ENCODE results near the gene BIN1.

The BIN1 gene

GRCh38 chr2:127097841-127098651, 8.9 kb downstream of the BIN1 start:
- TF ChIP-seq FOXP2 (optimal IDR thresholded peaks at IDR 0.05; ENCODE audit: control extremely low read depth, extremely low read length, insufficient read depth) (no peak), EZH2 (IDR thresholded peaks at IDR 0.05) (no peak), POLR2AphosphoS5 (IDR thresholded peaks at IDR 0.05; ENCODE audit: borderline replicate concordance, low read depth, low read length) (no peak)
- Histone ChIP-seq H3K36me3 (ENCODE audit: insufficient read depth, low read length) (no peaks in the 10 kb centered on the region), H3K9ac (ENCODE audit: insufficient read length) (no peak overlapping the region), H3K4me3 (no peak overlapping the region), H3K27ac (no peak overlapping the region), H3K9me3 (ENCODE audit: low read depth, low read length) (no peaks in the 10 kb centered on the region)
- no peak for DNase-seq (ENCODE audit: low read depth, low spot score)

- H3K9ac ChIP-seq (ENCODE audit: insufficient read length), result no peak overlapping the region
- no peaks in the 10 kb centered on the region for H3K9me3 ChIP-seq (ENCODE audit: low read depth, low read length)
Measured at GRCh38 chr2:127097471-127097765, 9.5 kb downstream of the BIN1 start.

GRCh38 chr2:127096718-127097470, 10.1 kb downstream of the BIN1 start:
- Histone ChIP-seq H3K27ac (no peak overlapping the region), H3K9ac (ENCODE audit: insufficient read length) (no peak overlapping the region), H3K36me3 (ENCODE audit: insufficient read depth, low read length) (no peaks in the 10 kb centered on the region), H3K4me3 (no peak overlapping the region), H3K9me3 (ENCODE audit: low read depth, low read length) (no peaks in the 10 kb centered on the region)
- DNase-seq (ENCODE audit: low read depth, low spot score), result no peak
- TF ChIP-seq POLR2AphosphoS5 (IDR thresholded peaks at IDR 0.05; ENCODE audit: borderline replicate concordance, low read depth, low read length), result no peak
- TF ChIP-seq EZH2 (IDR thresholded peaks at IDR 0.05), result no peak
- no peak for TF ChIP-seq FOXP2 (optimal IDR thresholded peaks at IDR 0.05; ENCODE audit: control extremely low read depth, extremely low read length, insufficient read depth)

More at GRCh38 chr2:127097471-127097765, 9.5 kb downstream of the BIN1 start:
- H3K36me3 ChIP-seq (ENCODE audit: insufficient read depth, low read length), result no peaks in the 10 kb centered on the region
- no peak overlapping the region for H3K4me3 ChIP-seq
- TF ChIP-seq FOXP2 (optimal IDR thresholded peaks at IDR 0.05; ENCODE audit: control extremely low read depth, extremely low read length, insufficient read depth) (no peak), EZH2 (IDR thresholded peaks at IDR 0.05) (no peak), POLR2AphosphoS5 (IDR thresholded peaks at IDR 0.05; ENCODE audit: borderline replicate concordance, low read depth, low read length) (no peak)
- H3K27ac ChIP-seq, result no peak overlapping the region
- no peak for DNase-seq (ENCODE audit: low read depth, low spot score)

GRCh38 chr2:127096280-127096679, 10.7 kb downstream of the BIN1 start:
- H3K9me3 ChIP-seq (ENCODE audit: low read depth, low read length), result no peaks in the 10 kb centered on the region
- no peaks in the 10 kb centered on the region for H3K36me3 ChIP-seq (ENCODE audit: insufficient read depth, low read length)
- DNase-seq (ENCODE audit: low read depth, low spot score), result no peak
- H3K27ac ChIP-seq, result no peak overlapping the region
- no peak overlapping the region for H3K9ac ChIP-seq (ENCODE audit: insufficient read length)
- H3K4me3 ChIP-seq, result no peak overlapping the region
- no peak for TF ChIP-seq EZH2 (IDR thresholded peaks at IDR 0.05)
- TF ChIP-seq FOXP2 (optimal IDR thresholded peaks at IDR 0.05; ENCODE audit: control extremely low read depth, extremely low read length, insufficient read depth), result no peak
- no peak for TF ChIP-seq POLR2AphosphoS5 (IDR thresholded peaks at IDR 0.05; ENCODE audit: borderline replicate concordance, low read depth, low read length)

- no peak overlapping the region for H3K4me3 ChIP-seq
- H3K9ac ChIP-seq (ENCODE audit: insufficient read length), result no peak overlapping the region
- no peaks in the 10 kb centered on the region for H3K9me3 ChIP-seq (ENCODE audit: low read depth, low read length)
- TF ChIP-seq FOXP2 (optimal IDR thresholded peaks at IDR 0.05; ENCODE audit: control extremely low read depth, extremely low read length, insufficient read depth) (no peak), POLR2AphosphoS5 (IDR thresholded peaks at IDR 0.05; ENCODE audit: borderline replicate concordance, low read depth, low read length) (no peak), EZH2 (IDR thresholded peaks at IDR 0.05) (no peak)
- no peak overlapping the region for H3K27ac ChIP-seq
- DNase-seq (ENCODE audit: low read depth, low spot score), result no peak
- H3K36me3 ChIP-seq (ENCODE audit: insufficient read depth, low read length), result no peaks in the 10 kb centered on the region
Measured at GRCh38 chr2:127095784-127096183, 11.2 kb downstream of the BIN1 start.

- DNase-seq (ENCODE audit: low read depth, low spot score), result no peak
Measured at GRCh38 chr2:127095367-127095641, 11.7 kb downstream of the BIN1 start.

GRCh38 chr2:127094509-127095366, 12.2 kb downstream of the BIN1 start:
- Histone ChIP-seq H3K27ac (no peak overlapping the region), H3K4me3 (no peak overlapping the region), H3K9me3 (ENCODE audit: low read depth, low read length) (no peaks in the 10 kb centered on the region), H3K9ac (ENCODE audit: insufficient read length) (no peak overlapping the region), H3K36me3 (ENCODE audit: insufficient read depth, low read length) (no peaks in the 10 kb centered on the region)
- TF ChIP-seq POLR2AphosphoS5 (IDR thresholded peaks at IDR 0.05; ENCODE audit: borderline replicate concordance, low read depth, low read length) (no peak), FOXP2 (optimal IDR thresholded peaks at IDR 0.05; ENCODE audit: control extremely low read depth, extremely low read length, insufficient read depth) (no peak), EZH2 (IDR thresholded peaks at IDR 0.05) (no peak)
- DNase-seq (ENCODE audit: low read depth, low spot score), result no peak

More at GRCh38 chr2:127095367-127095641, 11.7 kb downstream of the BIN1 start:
- Histone ChIP-seq H3K4me3 (no peak overlapping the region), H3K9me3 (ENCODE audit: low read depth, low read length) (no peaks in the 10 kb centered on the region), H3K9ac (ENCODE audit: insufficient read length) (no peak overlapping the region), H3K36me3 (ENCODE audit: insufficient read depth, low read length) (no peaks in the 10 kb centered on the region), H3K27ac (no peak overlapping the region)
- no peak for TF ChIP-seq EZH2 (IDR thresholded peaks at IDR 0.05)

- H3K9me3 ChIP-seq (ENCODE audit: low read depth, low read length), result no peaks in the 10 kb centered on the region
- DNase-seq (ENCODE audit: low read depth, low spot score), result no peak
- H3K36me3 ChIP-seq (ENCODE audit: insufficient read depth, low read length), result no peaks in the 10 kb centered on the region
- no peak overlapping the region for H3K4me3 ChIP-seq
- H3K9ac ChIP-seq (ENCODE audit: insufficient read length), result no peak overlapping the region
- no peak for TF ChIP-seq POLR2AphosphoS5 (IDR thresholded peaks at IDR 0.05; ENCODE audit: borderline replicate concordance, low read depth, low read length)
- TF ChIP-seq FOXP2 (optimal IDR thresholded peaks at IDR 0.05; ENCODE audit: control extremely low read depth, extremely low read length, insufficient read depth), result no peak
- H3K27ac ChIP-seq, result no peak overlapping the region
Measured at GRCh38 chr2:127093648-127094210, 13.2 kb downstream of the BIN1 start.
